HG02943 (cell line): ENCODE data around the gene CSNK2B.
A peak's percentile ranks its signal among the peaks of the same experiment; 100 is the strongest.
"Not testable (repeated sequence)": the region's sequence is repeated elsewhere in the genome, so short reads cannot be mapped to it uniquely, and the experiment has no call there.

Source experiments
- ATAC-seq: cut with Tn5 transposase; IDR thresholded peaks from one replicate; pipeline ENCODE4 v1.9.1; 2021; ENCODE audit warnings: mild to moderate bottlenecking, low read depth, moderate library complexity; ENCODE audit not compliant: unreplicated experiment

The CSNK2B gene

GRCh38 chr6:31687860-31688693 is 22.2 kb downstream of the CSNK2B start:
- ATAC-seq: no peak

DNA sequence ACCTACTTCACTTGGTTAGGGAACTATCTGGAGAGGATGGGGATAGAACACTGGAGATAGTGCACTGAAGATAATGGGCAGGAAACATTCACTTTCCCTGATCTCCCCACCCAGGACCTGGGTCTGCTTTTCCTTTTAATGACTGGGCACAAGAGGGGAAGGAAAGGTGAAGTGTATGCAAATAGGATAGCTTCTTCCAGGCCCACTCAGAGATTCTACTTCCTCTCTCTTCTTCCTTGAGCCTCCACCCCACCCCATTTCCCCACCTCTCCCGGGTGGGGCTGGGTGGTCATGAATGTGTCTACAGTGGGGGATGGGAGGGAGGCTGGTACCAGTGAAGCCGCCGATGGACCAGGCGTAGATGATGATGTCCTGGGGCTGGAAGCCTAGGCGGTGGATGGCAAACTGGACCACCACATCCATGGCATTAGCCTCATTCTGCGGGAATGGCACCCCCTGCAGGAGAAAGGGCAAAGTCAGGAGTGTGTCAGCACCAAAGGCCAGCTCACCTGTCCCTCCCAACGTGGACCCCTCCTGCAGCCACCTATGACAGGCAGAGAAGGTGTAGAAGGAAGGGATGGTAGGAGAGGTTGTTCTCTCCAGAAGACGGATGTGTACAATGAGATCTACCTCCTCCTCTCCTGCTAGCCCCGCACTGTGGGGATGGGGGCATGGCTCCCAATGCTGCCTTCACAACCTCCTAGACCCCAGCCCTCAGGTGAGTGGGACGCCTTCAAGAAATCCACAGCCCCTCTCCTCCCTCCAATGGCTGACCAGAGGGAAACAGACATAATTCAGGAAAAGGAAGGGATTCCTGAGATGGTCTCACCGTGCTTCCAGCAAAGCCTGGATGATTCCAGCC is 23.6 kb downstream of the CSNK2B start:
- ATAC-seq: no peak

DNA sequence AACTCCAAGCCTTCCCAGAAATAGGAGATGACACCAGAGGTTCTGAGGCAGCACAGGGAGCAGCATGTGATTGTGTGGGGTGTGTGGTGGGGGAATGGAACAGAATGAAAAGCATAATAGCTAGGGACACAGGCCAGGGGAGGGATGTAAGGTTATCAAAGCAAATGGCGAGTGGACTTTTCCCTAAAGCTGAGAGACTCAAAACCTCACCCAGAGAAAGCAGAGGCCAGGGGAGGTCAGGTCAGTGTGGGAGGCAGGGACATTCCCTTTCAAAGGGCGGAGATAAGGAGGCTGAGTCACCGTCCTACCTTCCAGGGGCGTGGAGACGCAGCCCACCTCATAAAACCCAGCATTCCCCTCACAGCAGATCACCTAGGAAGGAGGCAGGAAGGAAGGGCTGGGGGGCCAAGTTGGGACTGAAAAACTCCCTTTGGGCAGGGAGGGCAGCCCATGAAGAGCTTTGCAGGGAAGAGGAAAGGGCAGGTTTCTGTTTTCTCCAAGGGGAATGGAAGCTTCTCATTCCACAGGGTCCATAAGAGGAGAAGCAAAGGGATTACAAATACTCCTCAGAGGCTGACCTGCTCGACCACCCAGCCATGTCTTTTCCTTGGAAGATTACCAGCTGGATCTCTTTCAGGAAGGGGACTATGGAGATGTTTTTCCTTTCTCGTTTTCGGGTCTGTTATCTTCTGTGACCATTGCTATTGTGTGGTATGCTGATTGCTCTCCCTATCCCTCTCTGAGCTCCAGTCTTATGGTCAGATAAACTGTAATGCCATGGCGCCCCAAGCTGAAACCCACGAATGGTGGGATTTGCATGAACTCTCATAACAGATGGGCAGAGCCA is 24.6 kb downstream of the CSNK2B start:
- ATAC-seq: no peak

DNA sequence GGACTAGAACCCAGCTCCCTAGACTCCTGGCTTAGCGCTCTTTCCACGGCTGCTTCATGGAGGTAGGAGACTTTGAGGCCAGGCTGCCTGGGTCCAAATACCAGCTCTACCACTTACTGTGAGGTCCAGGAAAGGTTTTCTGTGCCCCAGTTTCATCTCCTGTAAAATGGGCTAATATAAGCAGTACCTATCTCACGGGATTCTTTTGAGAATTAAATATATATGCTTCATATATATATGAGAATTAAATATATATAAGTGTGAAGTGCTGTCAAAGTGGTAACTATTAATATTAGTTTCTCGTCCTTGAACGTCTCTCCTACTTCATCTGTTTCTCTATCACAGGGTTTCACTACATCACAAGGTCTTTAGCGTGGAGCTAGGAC is 25.2 kb downstream of the CSNK2B start:
- no peak for ATAC-seq

DNA sequence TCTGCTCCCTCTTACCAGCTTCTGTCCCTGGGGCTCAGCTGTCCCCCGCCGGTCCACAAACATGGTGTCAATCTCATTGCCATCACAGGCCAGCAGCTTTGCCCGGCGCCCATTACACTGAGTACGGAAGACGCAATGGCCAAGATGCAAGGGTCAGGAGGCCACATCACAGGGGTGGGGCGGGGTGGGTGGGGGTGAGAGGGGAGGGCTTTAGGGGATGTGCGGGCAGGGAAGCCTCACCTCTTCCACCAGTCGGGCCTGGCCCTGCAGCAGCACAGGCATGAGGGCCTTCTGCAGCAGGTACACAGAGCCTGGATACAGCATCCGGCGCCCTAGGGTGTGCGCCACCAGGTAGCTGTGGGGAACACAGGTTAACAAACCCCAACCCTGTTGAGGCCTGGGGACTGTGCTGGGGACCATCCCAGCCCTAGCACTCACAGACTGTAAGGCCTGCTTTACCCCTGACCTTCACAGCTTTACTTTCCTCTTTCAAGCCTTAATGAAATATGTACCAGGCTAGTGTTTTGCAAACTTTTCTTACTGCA is 25.8 kb downstream of the CSNK2B start:
- no peak for ATAC-seq

DNA sequence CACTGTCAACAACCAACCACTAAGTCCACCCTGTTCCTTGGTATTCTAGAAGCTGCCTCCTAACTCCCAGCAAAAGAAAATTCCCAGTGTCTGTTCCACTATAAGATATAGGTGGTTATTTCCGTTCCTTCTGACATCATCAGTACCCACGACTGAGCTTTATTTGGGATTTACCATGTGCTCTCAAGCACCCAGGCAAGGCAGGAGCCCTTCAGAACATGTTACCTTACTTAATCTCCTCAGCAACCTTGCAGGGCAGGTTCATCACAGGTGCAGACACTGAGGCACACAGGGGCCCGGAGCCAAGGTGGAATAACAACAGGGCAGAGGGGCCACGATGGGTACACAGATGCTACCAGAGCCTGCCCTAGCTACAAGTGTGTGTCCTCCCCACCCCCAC is 26.5 kb downstream of the CSNK2B start:
- no peak for ATAC-seq

DNA sequence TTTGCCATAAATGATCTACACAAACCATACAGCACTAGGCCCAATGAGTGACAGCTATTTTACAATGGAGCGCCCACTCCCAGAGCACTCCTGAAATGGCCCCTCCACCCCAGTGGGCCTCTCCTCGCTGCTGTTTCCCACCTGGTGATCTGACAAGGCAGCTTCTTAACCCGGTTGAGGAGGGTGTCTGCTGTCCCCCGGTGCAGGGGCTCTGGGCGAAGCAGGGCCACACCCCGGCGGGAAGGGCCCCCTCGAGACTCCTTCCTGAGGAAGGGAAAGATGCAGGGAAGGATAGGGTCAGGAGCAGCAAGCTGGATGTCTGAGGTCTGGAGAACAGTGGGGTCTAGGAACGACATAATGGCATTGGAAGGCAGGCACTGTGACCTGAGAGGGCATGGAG is 27.0 kb downstream of the CSNK2B start:
- ATAC-seq: no peak

DNA sequence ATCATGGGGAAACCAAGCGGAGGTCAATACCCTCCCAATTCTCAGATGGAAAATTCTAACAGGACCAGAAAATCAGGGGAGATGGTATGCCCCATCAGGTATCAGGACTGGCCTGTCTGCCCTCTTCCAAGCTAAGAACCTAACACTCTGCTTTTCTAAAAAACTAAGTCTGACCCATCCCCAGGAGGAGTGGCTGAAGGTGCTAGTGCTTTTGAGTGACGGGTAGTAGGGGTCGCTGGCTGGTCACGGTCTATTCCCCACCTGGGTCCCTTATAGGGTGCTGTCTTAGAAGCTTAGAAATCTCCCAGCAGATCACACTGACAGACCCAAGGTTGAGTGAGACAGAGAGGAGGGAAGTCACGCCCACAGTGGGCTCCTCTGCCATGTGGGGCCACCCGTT is 27.7 kb downstream of the CSNK2B start:
- no peak for ATAC-seq

DNA sequence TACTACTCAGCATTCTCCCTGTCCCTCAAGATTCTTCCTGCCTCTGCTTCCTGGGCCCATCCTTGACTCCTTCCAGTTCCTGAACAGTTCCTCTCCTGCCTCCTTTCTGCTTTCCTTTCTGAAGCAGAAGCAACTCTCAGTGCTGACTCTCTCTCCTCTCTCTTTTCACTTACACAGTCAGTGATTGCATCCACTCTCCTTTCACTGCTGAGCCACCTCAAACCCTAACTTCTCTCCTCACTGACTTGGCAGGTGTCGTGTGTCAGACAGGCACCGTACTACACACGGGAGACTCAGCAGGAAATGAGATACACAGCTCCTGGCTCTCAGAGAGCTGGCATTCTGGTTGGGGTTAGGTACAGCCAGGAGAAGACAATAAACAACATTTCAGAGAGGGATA is 31.7 kb downstream of the CSNK2B start:
- ATAC-seq: no peak

DNA sequence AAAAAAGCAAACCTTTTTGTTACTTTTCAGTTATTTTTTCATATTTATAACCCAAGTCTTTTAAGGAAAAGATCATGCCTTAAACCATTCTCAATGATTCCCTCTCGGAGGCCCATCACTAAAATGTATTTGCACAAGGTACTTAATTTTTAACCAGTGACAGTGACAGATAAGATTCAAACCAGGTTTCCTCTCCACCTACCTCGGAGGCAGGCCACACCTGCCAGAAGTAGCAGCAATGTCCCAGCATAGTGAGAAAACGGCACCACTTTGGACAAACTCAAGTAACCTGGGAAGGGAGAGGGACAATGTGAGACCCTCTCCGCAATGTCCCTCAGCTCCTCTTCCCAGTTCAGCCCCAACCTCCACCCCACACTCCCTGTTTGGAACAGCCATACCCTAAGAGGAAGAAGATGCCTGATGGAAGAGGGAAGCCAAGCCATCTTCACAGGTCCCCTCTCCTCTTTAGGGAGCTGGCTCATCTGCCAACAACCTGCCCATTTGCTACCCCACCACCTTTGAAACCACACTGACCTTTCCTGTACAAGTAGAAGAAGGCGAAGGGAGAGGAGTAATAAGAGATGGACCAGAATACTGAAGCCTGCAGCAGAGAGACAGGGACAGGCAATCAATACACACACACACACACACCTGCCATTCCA is 35.0 kb downstream of the CSNK2B start:
- no peak for ATAC-seq

DNA sequence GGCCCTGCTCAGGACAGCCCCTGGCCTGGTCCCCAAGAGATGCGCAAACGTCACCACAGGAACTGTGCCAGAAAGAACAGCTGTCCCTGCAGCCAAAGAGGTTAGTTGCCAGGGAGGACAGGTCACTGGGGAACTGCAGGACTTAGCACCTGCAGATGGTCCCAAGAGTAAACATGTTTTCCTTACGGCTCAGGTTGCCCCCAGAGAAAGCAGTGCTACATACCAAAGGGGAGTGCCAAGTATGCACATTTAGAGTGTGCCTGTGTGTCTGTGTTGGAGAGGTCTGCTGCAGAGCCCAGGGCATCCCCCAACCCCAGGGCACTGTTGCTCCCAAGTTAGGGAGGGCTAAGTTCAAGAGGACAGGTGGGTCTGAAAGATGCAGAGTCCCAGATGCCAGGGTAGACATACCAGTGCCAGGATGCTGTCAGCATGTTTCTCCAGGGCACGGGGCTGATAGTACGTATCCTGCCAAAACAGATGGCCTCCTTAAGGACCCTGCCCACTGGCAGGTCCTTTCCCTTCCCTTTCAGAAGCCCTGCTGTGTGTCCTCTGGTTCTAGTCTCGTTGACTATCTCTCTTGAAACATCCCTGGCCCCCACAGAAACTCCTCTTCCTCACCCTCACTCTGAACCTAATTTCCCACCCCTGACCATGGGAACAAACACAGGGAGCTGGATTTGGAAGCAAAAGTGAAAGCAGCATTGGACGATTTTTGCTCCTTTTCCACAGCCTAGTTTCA is 36.0 kb downstream of the CSNK2B start:
- ATAC-seq: no peak

DNA sequence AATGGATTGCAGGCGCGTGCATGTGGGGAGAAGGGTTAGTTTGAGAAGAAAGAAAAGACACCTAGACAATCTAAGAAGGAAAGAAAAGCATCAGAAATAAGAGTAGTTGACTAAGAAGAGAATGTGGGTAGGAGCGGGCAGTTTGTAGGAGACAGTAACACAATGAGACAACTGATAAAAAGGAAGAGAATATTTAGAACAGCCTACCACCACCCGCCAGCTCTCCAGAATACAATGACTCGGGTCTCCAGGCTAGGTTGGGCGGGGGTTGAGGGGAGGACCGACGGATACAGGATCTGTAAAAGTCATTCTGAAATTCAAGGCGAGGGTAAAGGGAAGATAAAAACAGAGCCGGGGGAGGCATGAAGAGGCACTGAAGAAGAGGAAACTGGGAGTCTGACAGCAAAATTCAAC is 36.5 kb downstream of the CSNK2B start:
- no peak for ATAC-seq

DNA sequence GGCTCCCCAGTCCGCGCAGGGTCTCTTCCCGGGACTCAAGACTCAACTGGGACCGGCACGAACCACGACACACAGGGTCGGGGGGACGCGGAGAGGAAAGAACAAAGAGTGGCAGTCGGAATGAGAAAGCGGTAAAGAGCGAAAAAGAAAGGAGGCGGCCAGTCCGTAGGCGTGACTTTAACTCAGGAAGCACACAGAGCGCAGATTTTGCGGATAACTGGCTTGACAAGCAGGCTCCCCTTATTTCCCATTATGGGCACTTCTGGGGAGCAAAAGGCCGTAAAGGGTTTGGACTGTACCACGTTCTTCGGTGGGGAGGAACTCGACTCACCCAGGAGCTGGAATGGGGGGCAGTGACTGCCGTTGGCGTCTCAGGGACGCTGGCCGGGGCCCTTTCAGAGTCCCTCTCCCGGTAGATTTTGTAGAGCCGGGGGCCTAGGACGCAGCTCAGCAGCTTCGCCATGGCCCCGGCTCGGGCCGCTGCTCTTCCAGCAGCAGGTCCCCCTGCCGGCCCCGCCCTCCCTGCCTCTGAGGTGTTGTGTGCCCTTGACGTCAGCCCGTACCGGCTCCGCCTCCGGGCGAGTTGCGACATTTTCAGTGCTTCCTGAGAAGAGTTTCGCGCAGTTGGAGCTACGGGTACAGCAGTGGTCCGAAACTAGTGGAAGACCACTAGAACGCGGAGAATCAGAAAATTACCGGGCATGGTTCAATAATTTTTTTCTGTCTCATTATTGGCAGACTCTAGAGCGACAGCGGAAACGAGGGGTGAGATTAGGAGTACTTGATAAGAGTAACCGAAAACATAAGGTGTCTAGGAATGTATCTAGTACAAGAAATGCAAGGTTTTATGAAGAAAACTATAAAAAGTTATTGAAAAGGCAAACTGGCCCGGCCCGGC is 37.2 kb downstream of the CSNK2B start, which contains the start of gene ABHD16A:
Gene ABHD16A, minus strand, starts transcription at position 506 of the 898 bp plus-strand sequence. Its CDS starts 43 bp downstream, at position 463.
- ATAC-seq: peak; percentile 75

GRCh38 chr6:31705931-31706330 is 40.1 kb downstream of the CSNK2B start:
- ATAC-seq: no peak

- no peak for ATAC-seq
Observed at GRCh38 chr6:31706599-31706998, 40.7 kb downstream of the CSNK2B start, which contains the start of gene LY6G6F. Gene LY6G6F (plus strand): TSS chr6:31706866. CDS start chr6:31706907, 41 bp downstream.

DNA sequence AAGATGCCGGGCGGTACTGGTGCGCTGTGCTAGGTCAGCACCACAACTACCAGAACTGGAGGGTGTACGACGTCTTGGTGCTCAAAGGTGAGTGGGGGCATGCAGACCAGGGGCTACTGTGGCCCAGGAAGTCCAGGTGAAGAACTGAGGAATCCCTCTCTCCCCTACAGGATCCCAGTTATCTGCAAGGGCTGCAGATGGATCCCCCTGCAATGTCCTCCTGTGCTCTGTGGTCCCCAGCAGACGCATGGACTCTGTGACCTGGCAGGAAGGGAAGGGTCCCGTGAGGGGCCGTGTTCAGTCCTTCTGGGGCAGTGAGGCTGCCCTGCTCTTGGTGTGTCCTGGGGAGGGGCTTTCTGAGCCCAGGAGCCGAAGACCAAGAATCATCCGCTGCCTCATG is 41.8 kb downstream of the CSNK2B start:
- ATAC-seq: no peak

- ATAC-seq: no peak
Observed at GRCh38 chr6:31708224-31708623, 42.3 kb downstream of the CSNK2B start.

DNA sequence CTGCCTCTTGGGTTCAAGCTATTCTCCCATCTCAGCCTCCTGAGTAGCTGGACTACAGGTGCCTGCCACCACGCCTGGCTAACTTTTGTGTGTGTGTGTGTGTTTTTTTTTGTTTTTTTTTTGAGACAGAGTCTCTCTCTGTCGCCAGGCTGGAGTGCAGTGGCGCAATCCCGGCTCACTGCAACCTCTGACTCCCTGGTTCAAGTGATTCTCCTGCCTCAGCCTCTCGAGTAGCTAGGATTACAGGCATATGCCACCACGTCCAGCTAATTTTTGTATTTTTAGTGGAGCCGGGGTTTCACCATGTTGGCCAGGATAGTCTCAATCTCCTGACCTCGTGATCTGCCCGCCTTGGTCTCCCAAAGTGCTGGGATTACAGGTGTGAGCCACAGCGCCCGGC is 43.3 kb downstream of the CSNK2B start:
- ATAC-seq: not testable (repeated sequence)
